Keratinocyte (primary cell): ENCODE measurements around the gene OMP. TPM values are rescaled to one million over a fixed set of nuclear protein-coding genes. Genes with fewer than 3 reads are reported as not detected.

Source experiments
- DNase-seq: peaks from one replicate; pipeline ENCODE4 v3.0.0-alpha.2; 2011; ENCODE audit warnings: low read depth, missing footprints, low spot score
- FAIRE-seq: peaks from 2 replicates; lab custom pipeline; 2011; peaks lifted over from hg19 to GRCh38; lab: Jason Lieb, UNC
- H2AFZ ChIP-seq: 2 replicates; pipeline ENCODE4 v1.6.0; 2012; ENCODE audit warnings: low read length, control low read depth, inconsistent platforms; ENCODE audit not compliant: control insufficient read depth
- H3K27ac ChIP-seq: 2 replicates; pipeline ENCODE4 v1.5.1; 2011; ENCODE audit warnings: low read length; ENCODE audit not compliant: control insufficient read depth, insufficient read depth
- H3K27me3 ChIP-seq: 3 replicates; pipeline ENCODE4 v1.6.0; 2011; ENCODE audit warnings: low read length; ENCODE audit not compliant: control insufficient read depth, insufficient read depth; ENCODE audit errors: extremely low read depth
- H3K36me3 ChIP-seq, 2 experiments: 2 replicates in 1 of 2; 3 replicates in 1 of 2; pipeline ENCODE4 v1.5.1; 2011; ENCODE audit warnings: low read length in 2 of 2, mild to moderate bottlenecking in 1 of 2; ENCODE audit not compliant: control insufficient read depth in 2 of 2, insufficient read depth in 2 of 2; ENCODE audit errors: extremely low read depth in 1 of 2
- H3K4me1 ChIP-seq: 3 replicates; pipeline ENCODE4 v1.5.1; 2011; ENCODE audit warnings: low read length; ENCODE audit not compliant: control insufficient read depth, insufficient read depth; ENCODE audit errors: extremely low read depth
- H3K4me2 ChIP-seq: 3 replicates; pipeline ENCODE4 v1.6.0; 2011; ENCODE audit warnings: low read depth, low read length; ENCODE audit not compliant: control insufficient read depth, insufficient read depth; ENCODE audit errors: extremely low read depth
- H3K4me3 ChIP-seq, 3 experiments: fragments of 200-600 bp in 1 of 3; sonication (generic) in 1 of 3; 2 replicates in 2 of 3; 3 replicates in 1 of 3; pipeline ENCODE4 v1.5.1; 2011 to 2016; ENCODE audit warnings: low read length in 3 of 3, mild to moderate bottlenecking in 3 of 3, control low read depth in 2 of 3, inconsistent platforms in 1 of 3, low read depth in 1 of 3, mixed read lengths in 1 of 3, mixed run types in 1 of 3, moderate library complexity in 1 of 3; ENCODE audit not compliant: control insufficient read depth in 2 of 3, insufficient read depth in 2 of 3; ENCODE audit errors: extremely low read depth in 1 of 3
- H3K79me2 ChIP-seq: 2 replicates; pipeline ENCODE4 v1.6.0; 2012; ENCODE audit warnings: low read length; ENCODE audit not compliant: control insufficient read depth, insufficient read depth
- H3K9ac ChIP-seq: 3 replicates; pipeline ENCODE4 v1.6.0; 2011; ENCODE audit warnings: low read length; ENCODE audit not compliant: control insufficient read depth, insufficient read depth; ENCODE audit errors: extremely low read depth
- H3K9me1 ChIP-seq: 3 replicates; pipeline ENCODE4 v1.6.0; 2011; ENCODE audit warnings: low read length; ENCODE audit not compliant: control insufficient read depth, insufficient read depth; ENCODE audit errors: extremely low read depth
- H3K9me3 ChIP-seq: 2 replicates; pipeline ENCODE4 v1.5.1; 2012; ENCODE audit warnings: low read depth, low read length; ENCODE audit not compliant: control insufficient read depth
- H4K20me1 ChIP-seq: 3 replicates; pipeline ENCODE4 v1.6.0; 2011; ENCODE audit warnings: low read length; ENCODE audit not compliant: control insufficient read depth, insufficient read depth; ENCODE audit errors: extremely low read depth
- EZH2 ChIP-seq: IDR thresholded peaks from one replicate; pipeline ENCODE4 v1.6.1; 2012; ENCODE audit warnings: inconsistent platforms, mild to moderate bottlenecking, low read length, moderate library complexity
- dilution Hi-C: fragments of 300-500 bp; cut with MboI; formaldehyde crosslinking; loops from one replicate; pipeline ENCODE4 v1.7.0; 2020; ENCODE audit warnings: low sequenced_read_pairs; ENCODE audit not compliant: extremely low pct_ligation_motif_present
- polyA plus RNA-seq, 5 experiments: library from polyadenylated mRNA; depleted of rRNA in 3 of 5; stranded (reverse) in 3 of 5; stranded (forward) in 1 of 5; unstranded in 1 of 5; fragments of >200 nt; gene quantifications; 1 replicate in 1 of 5; 2 replicates in 3 of 5; 3 replicates in 1 of 5; pipeline versions ENCODE4 v1.2.1 to v1.2.3, GENCODE V29; 2011 to 2012; ENCODE audit warnings: missing spikeins in 2 of 5, low read depth in 1 of 5, low replicate concordance in 1 of 5
- TF ChIP-seq, protein P1 (sequence below), 3 experiments: IDR thresholded peaks in 1 of 3; conservative IDR thresholded peaks in 1 of 3; optimal IDR thresholded peaks in 1 of 3; 2 replicates in 2 of 3; 3 replicates in 1 of 3; pipeline versions ENCODE3 to v1.5.1; 2011; ENCODE audit warnings: low read length in 3 of 3, mild to moderate bottlenecking in 3 of 3, moderate library complexity in 2 of 3, control low read depth in 1 of 3, inconsistent platforms in 1 of 3; ENCODE audit not compliant: insufficient read depth in 2 of 3; ENCODE audit errors: extremely low read depth in 1 of 3

OMP gene
- polyA plus RNA-seq, 1 donor (not counting 4 experiments of a cell fraction or from before 2014, with no cell fraction given) = not detected

DNA sequence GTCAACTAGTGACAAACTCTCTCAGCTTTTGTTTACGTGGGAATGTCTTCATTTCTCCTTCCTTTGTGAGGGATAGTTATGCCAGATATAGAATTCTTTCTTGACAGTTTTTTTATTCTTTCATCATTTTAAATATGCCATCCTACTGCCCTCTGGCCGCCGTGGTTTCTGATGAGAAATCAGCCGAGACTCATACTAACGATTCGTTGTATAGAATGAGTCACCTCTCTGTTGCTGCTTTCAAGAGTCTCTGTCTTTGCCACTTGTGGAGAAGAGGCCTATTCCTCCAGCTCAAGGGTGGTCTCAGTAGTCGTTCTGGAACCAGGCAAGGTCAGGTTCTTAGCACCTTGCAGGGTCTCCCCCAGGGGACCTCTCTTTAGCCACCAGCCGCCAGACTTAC is 33.4 kb downstream of the OMP start:
- Histone ChIP-seq H3K79me2 (no peaks in the 10 kb centered on the region), H3K9me1 (no peaks in the 10 kb centered on the region), H3K4me2 (no peak overlapping the region), H3K9me3 (no peaks in the 10 kb centered on the region), H4K20me1 (no peaks in the 10 kb centered on the region), H3K36me3 (no peaks in the 10 kb centered on the region), H3K4me3 (no peak overlapping the region), H3K4me1 (no peaks in the 10 kb centered on the region), H3K27me3 (peaks cover 23% of the 10 kb centered on the region), H3K27ac (no peak overlapping the region), H2AFZ (no peak overlapping the region), H3K9ac (no peak overlapping the region)
- no peak for TF ChIP-seq EZH2
- TF ChIP-seq, protein P1, sequence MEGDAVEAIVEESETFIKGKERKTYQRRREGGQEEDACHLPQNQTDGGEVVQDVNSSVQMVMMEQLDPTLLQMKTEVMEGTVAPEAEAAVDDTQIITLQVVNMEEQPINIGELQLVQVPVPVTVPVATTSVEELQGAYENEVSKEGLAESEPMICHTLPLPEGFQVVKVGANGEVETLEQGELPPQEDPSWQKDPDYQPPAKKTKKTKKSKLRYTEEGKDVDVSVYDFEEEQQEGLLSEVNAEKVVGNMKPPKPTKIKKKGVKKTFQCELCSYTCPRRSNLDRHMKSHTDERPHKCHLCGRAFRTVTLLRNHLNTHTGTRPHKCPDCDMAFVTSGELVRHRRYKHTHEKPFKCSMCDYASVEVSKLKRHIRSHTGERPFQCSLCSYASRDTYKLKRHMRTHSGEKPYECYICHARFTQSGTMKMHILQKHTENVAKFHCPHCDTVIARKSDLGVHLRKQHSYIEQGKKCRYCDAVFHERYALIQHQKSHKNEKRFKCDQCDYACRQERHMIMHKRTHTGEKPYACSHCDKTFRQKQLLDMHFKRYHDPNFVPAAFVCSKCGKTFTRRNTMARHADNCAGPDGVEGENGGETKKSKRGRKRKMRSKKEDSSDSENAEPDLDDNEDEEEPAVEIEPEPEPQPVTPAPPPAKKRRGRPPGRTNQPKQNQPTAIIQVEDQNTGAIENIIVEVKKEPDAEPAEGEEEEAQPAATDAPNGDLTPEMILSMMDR (optimal IDR thresholded peaks at IDR 0.05 in 1 of 3, IDR thresholded peaks at IDR 0.05 in 1 of 3, conservative IDR thresholded peaks at IDR 0.05 in 1 of 3; ENCODE audit: extremely low read depth in 1 of 3, insufficient read depth in 2 of 3, low read length in 3 of 3) = no peak
- DNase-seq (no peak), FAIRE-seq (peak; percentile 67)
- dilution Hi-C loops = no loop called here

- TF ChIP-seq, protein P1 (optimal IDR thresholded peaks at IDR 0.05 in 1 of 3, IDR thresholded peaks at IDR 0.05 in 1 of 3, conservative IDR thresholded peaks at IDR 0.05 in 1 of 3; ENCODE audit: extremely low read depth in 1 of 3, insufficient read depth in 2 of 3, low read length in 3 of 3) = no peak
- no peak for TF ChIP-seq EZH2
- FAIRE-seq (no peak), DNase-seq (no peak)
- Histone ChIP-seq H3K79me2 (no peaks in the 10 kb centered on the region), H3K36me3 (no peaks in the 10 kb centered on the region), H2AFZ (no peak overlapping the region), H4K20me1 (no peaks in the 10 kb centered on the region), H3K9me1 (no peaks in the 10 kb centered on the region), H3K27ac (no peak overlapping the region), H3K4me1 (no peaks in the 10 kb centered on the region), H3K4me2 (no peak overlapping the region), H3K9me3 (no peaks in the 10 kb centered on the region), H3K27me3 (peaks cover 23% of the 10 kb centered on the region), H3K4me3 (no peak overlapping the region), H3K9ac (no peak overlapping the region)
- dilution Hi-C loops = no loop called here
Observed at GRCh38 chr11:77136784-77137420, 34.3 kb downstream of the OMP start.
